Measurements from ENCODE around the gene MS4A8.

The MS4A8 gene

GRCh38 chr11:60764879-60765278 lies 65.5 kb downstream of the MS4A8 start:
- DNase-seq (ENCODE audit: low spot score), result no peak

GRCh38 chr11:60765355-60765754 lies 65.9 kb downstream of the MS4A8 start:
- no peak for DNase-seq (ENCODE audit: low spot score)

All from Ammon's horn (tissue), 1 donor.